ENCODE data around the gene MORC2.

The MORC2 gene

DNA sequence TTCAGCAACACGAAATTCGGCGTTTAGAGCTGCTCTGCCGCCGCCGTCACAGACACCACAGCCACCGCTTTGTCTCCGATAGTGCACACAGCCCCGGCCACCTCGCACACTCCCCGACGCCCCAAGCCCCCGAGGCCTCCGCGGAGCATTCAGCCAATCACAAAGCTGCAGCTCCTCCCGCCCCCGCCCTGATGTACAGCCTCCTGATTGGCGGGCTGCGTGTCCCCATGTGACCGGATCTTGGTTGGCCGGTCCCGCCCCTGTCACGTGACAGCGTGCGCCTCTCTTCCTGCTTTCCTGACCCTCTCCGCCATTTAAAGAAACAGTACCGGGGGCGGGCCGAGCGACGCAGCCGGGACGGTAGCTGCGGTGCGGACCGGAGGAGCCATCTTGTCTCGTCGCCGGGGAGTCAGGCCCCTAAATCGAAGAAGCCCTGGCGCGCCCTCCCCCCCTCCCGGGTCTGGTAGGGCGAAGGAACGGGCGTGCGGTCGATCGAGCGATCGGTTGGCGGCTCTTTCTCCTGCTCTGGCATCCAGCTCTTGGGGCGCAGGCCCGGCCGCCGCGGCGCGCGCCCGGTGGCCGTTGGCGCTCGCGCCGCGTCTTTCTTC is 454 bp upstream of the MORC2 start, which contains the start of gene TUG1:
Gene TUG1 (plus strand): TSS at position 342 of the 608 bp plus-strand sequence.
- Histone ChIP-seq H3F3A (ENCODE audit: insufficient read depth, low read length) (peaks cover 3% of the 10 kb centered on the region; the same call in 1 of the 2 replicates), H3K9ac (ENCODE audit: low read length) (peak within 1 kb of the TSS; percentile 78), H3K27ac (ENCODE audit: low read length) (peak within 1 kb of the TSS; percentile 69; the same call in 1 of the 2 replicates), H3K27me3 (replicated peaks; ENCODE audit: insufficient read depth, low read length) (no peaks in the 10 kb centered on the region), H3K9me2 (replicated peaks; ENCODE audit: insufficient read depth, low read length) (no peaks in the 10 kb centered on the region), H3K4me1 (ENCODE audit: low read length) (peaks cover 7% of the 10 kb centered on the region), H3K79me2 (ENCODE audit: low read length) (peaks cover 57% of the 10 kb centered on the region), H3K4me2 (ENCODE audit: low read depth, low read length) (peak within 1 kb of the TSS; percentile 88), H3K9me3 (replicated peaks; ENCODE audit: insufficient read depth, low read length) (no peaks in the 10 kb centered on the region), H4K20me1 (ENCODE audit: insufficient read depth, low read length) (no peaks in the 10 kb centered on the region), H3K4me3 (ENCODE audit: low read length) (peak within 1 kb of the TSS; percentile 78), H2AFZ (ENCODE audit: low read length) (peak within 1 kb of the TSS; percentile 64; the same call in 1 of the 2 replicates), H3K36me3 (replicated peaks; ENCODE audit: insufficient read depth, low read length) (peaks cover 29% of the 10 kb centered on the region)
- DNase-seq = peak; percentile 98
- TF ChIP-seq, protein P1, sequence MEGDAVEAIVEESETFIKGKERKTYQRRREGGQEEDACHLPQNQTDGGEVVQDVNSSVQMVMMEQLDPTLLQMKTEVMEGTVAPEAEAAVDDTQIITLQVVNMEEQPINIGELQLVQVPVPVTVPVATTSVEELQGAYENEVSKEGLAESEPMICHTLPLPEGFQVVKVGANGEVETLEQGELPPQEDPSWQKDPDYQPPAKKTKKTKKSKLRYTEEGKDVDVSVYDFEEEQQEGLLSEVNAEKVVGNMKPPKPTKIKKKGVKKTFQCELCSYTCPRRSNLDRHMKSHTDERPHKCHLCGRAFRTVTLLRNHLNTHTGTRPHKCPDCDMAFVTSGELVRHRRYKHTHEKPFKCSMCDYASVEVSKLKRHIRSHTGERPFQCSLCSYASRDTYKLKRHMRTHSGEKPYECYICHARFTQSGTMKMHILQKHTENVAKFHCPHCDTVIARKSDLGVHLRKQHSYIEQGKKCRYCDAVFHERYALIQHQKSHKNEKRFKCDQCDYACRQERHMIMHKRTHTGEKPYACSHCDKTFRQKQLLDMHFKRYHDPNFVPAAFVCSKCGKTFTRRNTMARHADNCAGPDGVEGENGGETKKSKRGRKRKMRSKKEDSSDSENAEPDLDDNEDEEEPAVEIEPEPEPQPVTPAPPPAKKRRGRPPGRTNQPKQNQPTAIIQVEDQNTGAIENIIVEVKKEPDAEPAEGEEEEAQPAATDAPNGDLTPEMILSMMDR (IDR thresholded peaks at IDR 0.05; ENCODE audit: low read length) = no peak
- TF ChIP-seq EZH2phosphoT487 (IDR thresholded peaks at IDR 0.05; ENCODE audit: low read length) = no peak
- TF ChIP-seq EZH2 (optimal IDR thresholded peaks at IDR 0.05; ENCODE audit: low read depth, low read length) = no peak

DNA sequence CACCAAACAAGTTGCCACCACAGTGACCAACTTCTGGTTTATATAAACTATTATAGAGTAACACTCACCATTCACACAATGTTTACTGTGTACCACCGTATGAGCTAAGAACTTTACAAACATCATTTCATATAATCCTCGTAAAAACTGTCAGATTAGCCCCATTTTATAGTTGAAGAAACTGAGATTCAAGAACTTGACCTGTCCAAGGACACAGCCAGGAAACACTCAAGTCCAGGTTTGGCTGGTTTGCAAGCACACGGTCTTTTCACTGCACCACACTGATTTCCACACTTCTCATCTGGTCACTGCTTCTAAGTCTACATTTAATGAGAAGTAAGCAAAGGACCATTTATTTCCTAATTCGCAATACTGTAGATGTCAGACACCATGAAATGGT is 3.7 kb downstream of the MORC2 start:
- peaks cover 3% of the 10 kb centered on the region; the same call in 1 of the 2 replicates for H3F3A ChIP-seq (ENCODE audit: insufficient read depth, low read length)
- TF ChIP-seq, protein P1 (IDR thresholded peaks at IDR 0.05; ENCODE audit: low read length) = no peak
- TF ChIP-seq EZH2 (optimal IDR thresholded peaks at IDR 0.05; ENCODE audit: low read depth, low read length) = no peak
- TF ChIP-seq EZH2phosphoT487 (IDR thresholded peaks at IDR 0.05; ENCODE audit: low read length) = no peak
- peaks cover 27% of the 10 kb centered on the region for H3K79me2 ChIP-seq (ENCODE audit: low read length)
- no peak overlapping the region for H2AFZ ChIP-seq (ENCODE audit: low read length)
- H3K4me3 ChIP-seq (ENCODE audit: low read length) = no peak overlapping the region
- no peaks in the 10 kb centered on the region for H3K36me3 ChIP-seq (replicated peaks; ENCODE audit: insufficient read depth, low read length)
- H3K9me2 ChIP-seq (replicated peaks; ENCODE audit: insufficient read depth, low read length) = no peaks in the 10 kb centered on the region
- H4K20me1 ChIP-seq (ENCODE audit: insufficient read depth, low read length) = no peaks in the 10 kb centered on the region
- H3K4me1 ChIP-seq (ENCODE audit: low read length) = peaks cover under 1% of the 10 kb centered on the region; the same call in 1 of the 2 replicates
- H3K27me3 ChIP-seq (replicated peaks; ENCODE audit: insufficient read depth, low read length) = no peaks in the 10 kb centered on the region
- H3K9me3 ChIP-seq (replicated peaks; ENCODE audit: insufficient read depth, low read length) = no peaks in the 10 kb centered on the region
- no peak overlapping the region for H3K27ac ChIP-seq (ENCODE audit: low read length)
- H3K9ac ChIP-seq (ENCODE audit: low read length) = no peak overlapping the region
- H3K4me2 ChIP-seq (ENCODE audit: low read depth, low read length) = no peak overlapping the region
- DNase-seq = no peak

DNA sequence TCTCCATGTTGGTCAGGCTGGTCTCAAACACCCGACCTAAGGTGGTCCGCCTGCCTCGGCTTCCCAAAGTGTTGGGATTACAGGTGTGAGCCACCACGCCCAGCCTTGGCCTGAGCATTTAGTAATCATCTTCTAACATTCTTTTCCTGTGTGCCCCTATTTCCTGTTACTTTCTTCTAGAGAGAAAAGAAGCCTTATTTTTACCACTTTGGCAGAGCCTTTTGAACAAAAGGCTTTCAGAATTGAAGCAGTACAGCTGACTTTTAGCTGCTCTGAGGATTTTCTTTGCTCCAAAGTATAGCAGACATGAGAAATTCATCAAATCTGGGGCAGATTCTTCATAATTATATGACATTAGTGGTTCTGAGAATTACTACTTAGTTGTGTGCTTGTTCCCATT is 13.4 kb downstream of the MORC2 start:
- no peak overlapping the region for H2AFZ ChIP-seq (ENCODE audit: low read length)
- no peak overlapping the region for H3K4me3 ChIP-seq (ENCODE audit: low read length)
- no peaks in the 10 kb centered on the region for H3K4me1 ChIP-seq (ENCODE audit: low read length)
- no peaks in the 10 kb centered on the region for H3F3A ChIP-seq (ENCODE audit: insufficient read depth, low read length)
- no peak for DNase-seq
- TF ChIP-seq, protein P1 (IDR thresholded peaks at IDR 0.05; ENCODE audit: low read length) = no peak
- TF ChIP-seq EZH2phosphoT487 (IDR thresholded peaks at IDR 0.05; ENCODE audit: low read length) (no peak), EZH2 (optimal IDR thresholded peaks at IDR 0.05; ENCODE audit: low read depth, low read length) (no peak)
- H3K27me3 ChIP-seq (replicated peaks; ENCODE audit: insufficient read depth, low read length) = no peaks in the 10 kb centered on the region
- H3K9me2 ChIP-seq (replicated peaks; ENCODE audit: insufficient read depth, low read length) = no peaks in the 10 kb centered on the region
- H3K9me3 ChIP-seq (replicated peaks; ENCODE audit: insufficient read depth, low read length) = no peaks in the 10 kb centered on the region
- no peaks in the 10 kb centered on the region for H3K36me3 ChIP-seq (replicated peaks; ENCODE audit: insufficient read depth, low read length)
- no peaks in the 10 kb centered on the region for H4K20me1 ChIP-seq (ENCODE audit: insufficient read depth, low read length)
- H3K9ac ChIP-seq (ENCODE audit: low read length) = no peak overlapping the region
- H3K79me2 ChIP-seq (ENCODE audit: low read length) = no peaks in the 10 kb centered on the region
- no peak overlapping the region for H3K4me2 ChIP-seq (ENCODE audit: low read depth, low read length)
- no peak overlapping the region for H3K27ac ChIP-seq (ENCODE audit: low read length)

Data from MM.1S (cell line).